ENCODE measurements around the gene INSC. TPM values are rescaled to one million over a fixed set of nuclear protein-coding genes. Genes with fewer than 3 reads are reported as not detected.

The INSC gene
- total and polyA plus RNA-seq, 9 donors = 0.10 to 0.38 (median 0.21) TPM; not detected in 3

GRCh38 chr11:15182372-15182771, 67.6 kb downstream of the INSC start:
- Histone ChIP-seq H3K4me1 (ENCODE audit: insufficient read depth) (peaks cover 2% of the 10 kb centered on the region), H3K27me3 (no peaks in the 10 kb centered on the region), H3K4me3 (no peak overlapping the region), H3K9me3 (no peaks in the 10 kb centered on the region), H3K27ac (no peak overlapping the region), H3K36me3 (no peaks in the 10 kb centered on the region)
- intact Hi-C loops (cut with DNase I) = no loop called here
- WGBS, 3 donors = 28 to 49% (median 43%) methylated on average over 1 of the region's 1 CpG
- no peak for DNase-seq
- TF ChIP-seq CTCF (IDR thresholded peaks at IDR 0.05) (no peak), POLR2A (IDR thresholded peaks at IDR 0.05) (no peak), EP300 (IDR thresholded peaks at IDR 0.05) (no peak)

DNA sequence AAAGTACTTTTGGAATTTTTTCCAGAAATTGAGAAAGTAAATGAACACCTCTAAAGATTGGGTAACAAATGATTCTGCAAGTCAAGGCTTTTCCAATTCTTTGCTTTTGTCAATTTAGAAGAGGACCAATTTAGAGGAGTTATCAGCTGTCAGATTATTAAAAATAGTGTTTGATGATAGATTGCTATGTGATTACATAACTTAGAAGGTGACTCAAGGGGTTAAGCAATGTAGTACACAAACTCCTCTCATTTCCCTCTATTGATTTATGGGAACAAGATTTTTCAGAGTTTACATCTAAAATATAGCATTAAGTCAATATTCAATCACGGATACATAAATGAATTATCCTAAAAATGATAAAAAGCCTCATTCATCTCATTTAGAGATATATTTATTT, 70.3 kb downstream of the INSC start:
- no peaks in the 10 kb centered on the region for H3K9me3 ChIP-seq
- no peak overlapping the region for H3K27ac ChIP-seq
- no peak overlapping the region for H3K4me3 ChIP-seq
- WGBS, 3 donors = 84 to 93% (median 90%) methylated on average over 1 of the region's 1 CpG
- TF ChIP-seq EP300 (IDR thresholded peaks at IDR 0.05) = no peak
- no peaks in the 10 kb centered on the region for H3K4me1 ChIP-seq (ENCODE audit: insufficient read depth)
- no peaks in the 10 kb centered on the region for H3K36me3 ChIP-seq
- H3K27me3 ChIP-seq = no peaks in the 10 kb centered on the region
- DNase-seq = no peak
- intact Hi-C loops (cut with DNase I) = no loop called here

- no peaks in the 10 kb centered on the region for H3K27me3 ChIP-seq
- intact Hi-C loops (cut with DNase I) = no loop called here
- no peak for TF ChIP-seq POLR2A (IDR thresholded peaks at IDR 0.05)
- no peak for TF ChIP-seq CTCF (IDR thresholded peaks at IDR 0.05)
- TF ChIP-seq EP300 (IDR thresholded peaks at IDR 0.05) = no peak
- H3K27ac ChIP-seq = no peak overlapping the region
- DNase-seq = no peak
- no peaks in the 10 kb centered on the region for H3K36me3 ChIP-seq
- no peak overlapping the region for H3K4me3 ChIP-seq
- no peaks in the 10 kb centered on the region for H3K4me1 ChIP-seq (ENCODE audit: insufficient read depth)
- WGBS, 3 donors = 61 to 67% (median 63%) methylated on average over 4 of the region's 4 CpGs
- no peaks in the 10 kb centered on the region for H3K9me3 ChIP-seq
Measured at GRCh38 chr11:15186146-15186545, 71.4 kb downstream of the INSC start.

DNA sequence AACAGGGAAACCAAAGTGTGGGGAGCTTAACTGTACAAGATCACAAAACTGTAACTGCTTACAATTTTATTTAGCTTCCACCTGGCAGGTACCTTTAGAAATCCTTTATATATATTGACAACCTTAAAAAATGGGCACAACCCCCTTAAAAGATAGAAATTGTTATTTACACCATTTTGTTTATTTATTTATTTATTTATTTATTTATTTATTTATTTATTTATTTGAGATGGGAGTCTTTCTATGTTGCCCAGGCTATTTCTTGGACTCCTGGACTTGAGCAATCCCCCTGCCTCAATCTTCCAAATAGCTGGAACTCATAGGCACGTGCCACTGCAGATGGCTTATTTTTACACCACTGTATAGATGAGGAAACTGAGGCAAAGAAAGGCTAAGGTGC, 74.5 kb downstream of the INSC start:
- Histone ChIP-seq H3K27ac (no peak overlapping the region), H3K4me3 (no peak overlapping the region), H3K36me3 (no peaks in the 10 kb centered on the region), H3K9me3 (no peaks in the 10 kb centered on the region), H3K27me3 (no peaks in the 10 kb centered on the region), H3K4me1 (ENCODE audit: insufficient read depth) (no peaks in the 10 kb centered on the region)
- intact Hi-C loops (cut with DNase I) = no loop called here
- DNase-seq = no peak
- WGBS, 3 donors = 68 to 87% (median 79%) methylated on average over 1 of the region's 1 CpG
- TF ChIP-seq POLR2A (IDR thresholded peaks at IDR 0.05) (no peak), EP300 (IDR thresholded peaks at IDR 0.05) (no peak), CTCF (IDR thresholded peaks at IDR 0.05) (no peak)

DNA sequence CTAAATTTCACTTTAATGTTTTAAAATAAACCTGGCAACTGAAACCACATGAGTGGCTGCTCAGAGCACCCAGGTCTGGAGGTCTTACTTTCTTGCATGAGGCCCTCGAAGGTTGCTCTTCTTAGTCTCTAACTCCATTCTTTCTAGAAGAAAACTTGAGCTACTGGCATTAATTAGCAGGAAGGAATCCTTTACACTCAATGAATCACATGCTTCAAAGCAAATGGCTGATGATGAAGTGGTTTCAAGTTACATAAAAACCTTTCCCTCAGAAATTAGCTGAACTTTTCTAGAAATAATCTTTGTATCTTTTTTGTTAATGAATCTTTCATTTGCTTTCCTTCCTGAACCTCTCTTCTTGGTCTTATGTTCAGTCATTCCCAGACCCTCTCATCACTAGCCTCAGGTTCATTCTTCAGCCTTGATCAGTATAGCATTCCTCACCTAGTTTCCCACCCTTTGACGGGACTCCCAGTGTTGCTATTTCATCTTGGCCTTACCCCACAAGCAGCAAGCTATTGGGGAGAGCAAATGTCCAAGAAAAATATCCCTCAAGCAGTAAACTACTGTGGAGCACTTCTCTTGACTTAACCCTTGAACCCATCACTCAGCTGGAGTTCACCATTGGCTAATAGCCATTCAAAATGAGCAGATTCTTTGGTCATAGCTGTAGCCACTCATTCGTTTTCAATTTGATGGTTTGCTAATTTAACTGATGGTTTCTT, 75.1 kb downstream of the INSC start:
- Histone ChIP-seq H3K27me3 (no peaks in the 10 kb centered on the region), H3K4me1 (ENCODE audit: insufficient read depth) (no peaks in the 10 kb centered on the region), H3K9me3 (no peaks in the 10 kb centered on the region), H3K27ac (no peak overlapping the region), H3K36me3 (no peaks in the 10 kb centered on the region), H3K4me3 (no peak overlapping the region)
- intact Hi-C loops (cut with DNase I) = no loop called here
- TF ChIP-seq POLR2A (IDR thresholded peaks at IDR 0.05) = no peak
- no peak for TF ChIP-seq EP300 (IDR thresholded peaks at IDR 0.05)
- TF ChIP-seq CTCF (IDR thresholded peaks at IDR 0.05) = no peak
- WGBS, 3 donors = 65 to 77% (median 76%) methylated on average over 3 of the region's 3 CpGs
- DNase-seq = no peak

All from ovary (tissue), 9 donors.